Measurements from ENCODE around the gene VTI1A.

Gene VTI1A

DNA sequence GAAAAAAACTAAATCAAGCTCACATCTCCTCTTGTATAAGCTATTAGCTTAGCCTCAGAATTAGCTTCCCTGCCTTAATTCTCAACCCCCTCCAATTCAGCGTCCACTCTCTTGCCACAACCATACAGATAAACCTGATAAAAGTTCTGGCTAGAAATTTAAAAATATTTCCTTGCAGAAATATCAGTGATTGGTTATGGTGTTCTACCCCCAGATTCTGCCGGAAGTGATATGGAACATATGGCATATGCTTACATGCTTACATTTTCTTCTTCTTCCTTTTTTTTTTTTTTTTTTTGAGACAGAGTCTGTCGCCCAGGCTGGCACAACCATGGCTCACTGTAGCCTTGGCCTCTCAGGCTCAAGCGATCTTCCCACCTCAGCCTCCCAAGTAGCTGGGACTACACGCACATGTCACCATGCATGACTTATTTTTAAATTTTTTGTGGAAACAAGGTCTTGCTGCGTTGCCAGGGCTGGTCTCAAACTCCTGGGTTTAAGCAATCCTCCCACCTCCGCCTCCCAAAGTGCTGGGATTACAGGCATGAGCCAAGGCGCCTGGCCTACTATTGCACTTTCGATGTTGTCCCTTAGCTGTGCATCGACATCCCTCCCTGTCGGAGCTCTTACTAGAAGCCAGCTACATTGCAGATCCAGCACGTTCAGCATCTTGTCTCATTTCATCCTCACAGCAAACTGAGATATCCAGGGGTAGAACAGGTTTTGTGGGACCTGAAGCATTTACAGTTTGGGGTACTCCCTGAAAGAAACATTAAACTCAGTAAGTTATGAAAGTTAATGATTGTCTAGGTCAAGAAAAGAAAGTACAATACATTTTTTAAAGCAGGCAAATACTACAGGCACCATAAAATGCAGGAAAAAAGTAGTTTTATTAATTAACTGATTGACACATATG, 297.4 kb downstream of the VTI1A start:
- TF ChIP-seq, protein P1, sequence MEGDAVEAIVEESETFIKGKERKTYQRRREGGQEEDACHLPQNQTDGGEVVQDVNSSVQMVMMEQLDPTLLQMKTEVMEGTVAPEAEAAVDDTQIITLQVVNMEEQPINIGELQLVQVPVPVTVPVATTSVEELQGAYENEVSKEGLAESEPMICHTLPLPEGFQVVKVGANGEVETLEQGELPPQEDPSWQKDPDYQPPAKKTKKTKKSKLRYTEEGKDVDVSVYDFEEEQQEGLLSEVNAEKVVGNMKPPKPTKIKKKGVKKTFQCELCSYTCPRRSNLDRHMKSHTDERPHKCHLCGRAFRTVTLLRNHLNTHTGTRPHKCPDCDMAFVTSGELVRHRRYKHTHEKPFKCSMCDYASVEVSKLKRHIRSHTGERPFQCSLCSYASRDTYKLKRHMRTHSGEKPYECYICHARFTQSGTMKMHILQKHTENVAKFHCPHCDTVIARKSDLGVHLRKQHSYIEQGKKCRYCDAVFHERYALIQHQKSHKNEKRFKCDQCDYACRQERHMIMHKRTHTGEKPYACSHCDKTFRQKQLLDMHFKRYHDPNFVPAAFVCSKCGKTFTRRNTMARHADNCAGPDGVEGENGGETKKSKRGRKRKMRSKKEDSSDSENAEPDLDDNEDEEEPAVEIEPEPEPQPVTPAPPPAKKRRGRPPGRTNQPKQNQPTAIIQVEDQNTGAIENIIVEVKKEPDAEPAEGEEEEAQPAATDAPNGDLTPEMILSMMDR (IDR thresholded peaks at IDR 0.05; ENCODE audit: extremely low read depth, insufficient read depth, missing control alignments): no peak
- no peak for DNase-seq (ENCODE audit: low spot score)
- in situ Hi-C loops (cut with MboI; ENCODE audit: low pct_unique_long_range_greater_than_20kb, low sequenced_read_pairs, unreplicated experiment): no loop called here

DNA sequence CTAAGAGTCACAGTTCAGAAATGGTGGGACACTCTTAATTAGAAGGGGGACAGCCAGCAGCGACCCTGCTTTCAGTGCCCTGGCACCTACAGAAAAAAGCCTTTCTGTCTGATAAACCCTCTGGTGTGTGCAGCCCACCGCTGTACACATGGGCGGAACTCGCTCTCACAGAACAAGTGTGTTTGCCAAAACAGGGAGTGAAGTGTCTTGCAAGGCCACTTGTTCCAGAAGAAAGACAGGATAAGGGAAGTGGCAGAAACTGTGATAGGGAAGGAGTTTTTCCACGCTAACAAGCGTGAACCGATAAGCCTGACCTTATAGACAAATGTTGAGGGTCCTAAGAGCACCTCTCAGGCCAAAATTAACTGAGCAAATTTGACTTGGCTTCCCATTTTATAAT, 299.3 kb downstream of the VTI1A start:
- in situ Hi-C loops (cut with MboI; ENCODE audit: low pct_unique_long_range_greater_than_20kb, low sequenced_read_pairs, unreplicated experiment): no loop called here
- DNase-seq (ENCODE audit: low spot score): no peak
- TF ChIP-seq, protein P1 (IDR thresholded peaks at IDR 0.05; ENCODE audit: extremely low read depth, insufficient read depth, missing control alignments): no peak

DNA sequence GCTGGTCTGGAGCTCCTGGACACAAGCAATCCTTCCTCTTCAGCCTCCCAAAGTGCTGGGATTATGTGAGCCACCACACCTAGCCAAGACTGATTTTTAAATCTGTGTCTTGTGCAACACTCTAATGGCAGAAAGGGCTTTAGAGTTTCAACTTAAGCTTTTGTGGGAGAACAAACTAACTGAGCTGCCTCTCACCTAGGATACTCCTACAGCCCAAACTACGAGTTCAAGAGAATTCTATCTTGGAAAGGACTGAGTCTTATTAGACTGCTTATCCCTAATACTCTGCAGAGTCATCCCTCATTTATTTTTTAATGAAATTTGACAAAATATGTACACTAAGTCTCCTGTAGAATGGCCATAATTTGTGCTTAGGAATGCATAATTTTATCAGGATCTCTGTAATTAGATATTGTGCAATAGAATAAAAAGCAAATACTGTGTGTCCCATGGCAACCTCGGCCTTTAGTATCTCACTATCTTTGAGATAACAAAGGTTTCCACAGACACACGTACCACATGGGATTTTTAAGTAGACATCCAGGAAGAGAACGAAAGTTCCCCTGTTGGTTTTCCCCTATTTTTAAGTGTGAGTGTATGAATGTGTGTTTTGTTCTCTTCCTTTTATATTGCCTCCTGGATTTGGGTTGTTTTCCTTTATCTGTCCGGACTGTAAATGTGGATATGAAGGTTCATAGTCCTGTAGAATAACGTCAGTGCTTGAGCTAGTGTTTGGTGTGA, 303.6 kb downstream of the VTI1A start:
- DNase-seq (ENCODE audit: low spot score): no peak
- in situ Hi-C loops (cut with MboI; ENCODE audit: low pct_unique_long_range_greater_than_20kb, low sequenced_read_pairs, unreplicated experiment): no loop called here
- TF ChIP-seq, protein P1 (IDR thresholded peaks at IDR 0.05; ENCODE audit: extremely low read depth, insufficient read depth, missing control alignments): no peak

DNA sequence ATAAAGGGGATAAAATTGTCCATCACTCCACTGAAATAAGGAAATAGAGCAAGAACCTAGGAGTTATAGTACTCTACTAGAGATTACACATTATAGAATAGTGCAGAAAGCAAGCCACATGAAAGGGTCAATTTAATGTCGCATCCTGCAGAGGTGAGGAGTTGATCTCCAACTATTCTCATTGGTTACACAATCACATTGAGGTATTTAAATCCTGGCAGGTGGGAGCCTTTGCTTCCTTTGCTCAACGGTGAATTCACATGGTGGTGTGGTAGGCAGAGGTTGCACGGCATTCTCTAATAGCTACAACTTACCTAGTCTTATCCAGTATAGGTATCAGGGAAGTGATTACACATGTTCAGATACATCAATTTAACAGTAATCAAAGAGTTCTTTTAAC, 304.6 kb downstream of the VTI1A start:
- no peak for DNase-seq (ENCODE audit: low spot score)
- TF ChIP-seq, protein P1 (IDR thresholded peaks at IDR 0.05; ENCODE audit: extremely low read depth, insufficient read depth, missing control alignments): no peak
- in situ Hi-C loops (cut with MboI; ENCODE audit: low pct_unique_long_range_greater_than_20kb, low sequenced_read_pairs, unreplicated experiment): no loop called here

DNA sequence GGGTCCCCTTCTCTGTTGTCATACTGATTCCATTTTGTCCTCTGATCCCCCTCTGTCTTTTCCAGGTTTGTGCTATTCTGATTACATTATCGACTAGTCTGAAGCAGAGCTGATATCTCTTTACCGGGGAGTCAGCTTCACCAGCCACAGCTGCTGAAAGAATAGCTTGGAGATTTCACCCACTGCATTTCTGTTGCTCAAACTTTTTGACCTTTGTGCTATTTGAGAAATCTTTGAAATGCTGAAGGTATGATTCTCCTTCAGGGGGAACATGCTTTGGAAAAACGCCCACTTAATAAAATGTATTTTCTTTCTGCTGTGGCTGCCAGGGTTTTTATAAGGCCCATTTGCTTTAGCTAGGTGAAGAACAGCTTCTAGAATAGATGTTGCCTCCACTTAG, 305.3 kb downstream of the VTI1A start:
- in situ Hi-C loops (cut with MboI; ENCODE audit: low pct_unique_long_range_greater_than_20kb, low sequenced_read_pairs, unreplicated experiment): no loop called here
- TF ChIP-seq, protein P1 (IDR thresholded peaks at IDR 0.05; ENCODE audit: extremely low read depth, insufficient read depth, missing control alignments): no peak
- DNase-seq (ENCODE audit: low spot score): no peak

DNA sequence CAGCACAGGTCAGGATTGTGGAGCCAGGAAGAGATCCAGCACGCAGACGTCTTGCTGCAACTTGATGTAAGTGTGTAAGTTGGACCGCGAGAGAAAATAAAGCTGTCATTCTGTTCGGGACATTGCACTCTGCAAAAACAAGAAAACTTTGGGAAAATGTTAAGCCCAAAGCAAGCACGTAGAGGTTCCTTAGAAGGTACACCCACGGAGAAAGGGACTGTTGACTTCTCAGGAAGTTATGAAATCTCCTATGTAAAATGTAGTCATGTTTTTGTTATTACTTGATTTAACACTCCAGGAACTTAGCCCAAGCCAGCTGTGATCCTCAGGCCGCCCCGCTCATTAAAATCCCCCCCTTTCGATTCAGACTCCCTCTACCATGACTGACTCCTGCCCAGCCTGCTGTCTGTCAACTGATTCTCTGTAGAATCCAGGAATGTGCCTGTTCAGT, 307.0 kb downstream of the VTI1A start:
- TF ChIP-seq, protein P1 (IDR thresholded peaks at IDR 0.05; ENCODE audit: extremely low read depth, insufficient read depth, missing control alignments): no peak
- no peak for DNase-seq (ENCODE audit: low spot score)
- in situ Hi-C loops (cut with MboI; ENCODE audit: low pct_unique_long_range_greater_than_20kb, low sequenced_read_pairs, unreplicated experiment): no loop called here
